Stimulated activated memory B cell treated with anti-CD40 and anti-IgM and Interleukin-4, amounts not matched to agents 10 μg/mL and 1 μg/mL and 100 μg/mL, for 72 hours (primary cell): ENCODE results near the gene ARHGEF28.

Experiments used
- ATAC-seq: fragments of 150-1000 bp; cut with Tn5 transposase; 2 replicates; pipeline ENCODE4 v1.10.0; 2021
- H3K27ac Mint-ChIP-seq: one replicate; pipeline ENCODE4 v1.8.0; 2022; ENCODE audit warnings: mild to moderate bottlenecking, mixed read lengths
- H3K27me3 Mint-ChIP-seq: one replicate; pipeline ENCODE4 v1.8.0; 2022; ENCODE audit warnings: mixed read lengths
- H3K36me3 Mint-ChIP-seq: one replicate; pipeline ENCODE4 v1.8.0; 2022; ENCODE audit warnings: mixed read lengths
- H3K4me1 Mint-ChIP-seq: one replicate; pipeline ENCODE4 v1.8.0; 2022; ENCODE audit warnings: mixed read lengths
- H3K4me3 Mint-ChIP-seq: one replicate; pipeline ENCODE4 v1.8.0; 2022; ENCODE audit warnings: mild to moderate bottlenecking, moderate library complexity, mixed read lengths
- H3K9me3 Mint-ChIP-seq: one replicate; pipeline ENCODE4 v1.8.0; 2022; ENCODE audit warnings: mixed read lengths

ARHGEF28 gene

DNA sequence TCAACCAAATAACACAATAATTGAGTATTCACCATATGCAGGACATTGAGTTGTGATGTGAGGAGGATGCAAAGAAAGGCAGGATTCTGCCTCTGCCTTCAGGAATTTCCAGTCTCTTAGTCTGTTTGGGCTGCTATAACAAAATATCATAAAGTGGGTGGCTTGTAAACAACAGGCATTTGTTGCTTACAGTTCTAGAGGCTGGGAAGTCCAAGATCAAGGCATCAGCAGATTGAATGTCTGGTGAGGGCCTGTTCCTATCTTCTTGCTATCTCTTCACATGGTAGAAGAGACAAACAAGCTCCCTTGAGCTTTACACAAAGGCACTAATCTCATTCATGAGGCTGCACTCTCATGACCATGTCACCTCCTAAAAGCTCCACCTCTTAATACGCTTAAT is 360.7 kb downstream of the ARHGEF28 start:
- ATAC-seq: no peak
- Mint-ChIP-seq H3K9me3 (no peaks in the 10 kb centered on the region), H3K27ac (no peak overlapping the region), H3K36me3 (no peaks in the 10 kb centered on the region), H3K27me3 (peaks cover 19% of the 10 kb centered on the region), H3K4me1 (no peaks in the 10 kb centered on the region), H3K4me3 (no peak overlapping the region)

DNA sequence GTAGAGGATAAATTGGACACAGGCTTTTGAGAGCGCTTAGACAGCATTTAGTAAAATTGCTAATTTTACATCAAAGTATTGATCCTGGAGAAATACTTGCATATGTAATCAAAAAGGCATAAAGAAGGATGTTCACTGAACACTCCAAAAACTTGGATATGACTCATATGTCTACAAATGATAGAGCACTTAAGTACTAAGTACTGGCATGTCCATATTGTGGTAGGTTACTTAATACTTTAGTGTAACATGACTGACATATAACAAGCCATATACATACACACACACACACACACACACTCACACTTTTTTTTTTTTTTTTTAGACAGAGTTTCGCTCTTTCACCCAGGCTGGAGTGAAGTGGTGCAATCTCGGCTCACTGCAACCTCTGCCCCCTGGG is 361.9 kb downstream of the ARHGEF28 start:
- no peaks in the 10 kb centered on the region for H3K9me3 Mint-ChIP-seq
- no peaks in the 10 kb centered on the region for H3K36me3 Mint-ChIP-seq
- no peak for ATAC-seq
- no peak overlapping the region for H3K27ac Mint-ChIP-seq
- peaks cover 29% of the 10 kb centered on the region for H3K27me3 Mint-ChIP-seq
- no peaks in the 10 kb centered on the region for H3K4me1 Mint-ChIP-seq
- H3K4me3 Mint-ChIP-seq: no peak overlapping the region

DNA sequence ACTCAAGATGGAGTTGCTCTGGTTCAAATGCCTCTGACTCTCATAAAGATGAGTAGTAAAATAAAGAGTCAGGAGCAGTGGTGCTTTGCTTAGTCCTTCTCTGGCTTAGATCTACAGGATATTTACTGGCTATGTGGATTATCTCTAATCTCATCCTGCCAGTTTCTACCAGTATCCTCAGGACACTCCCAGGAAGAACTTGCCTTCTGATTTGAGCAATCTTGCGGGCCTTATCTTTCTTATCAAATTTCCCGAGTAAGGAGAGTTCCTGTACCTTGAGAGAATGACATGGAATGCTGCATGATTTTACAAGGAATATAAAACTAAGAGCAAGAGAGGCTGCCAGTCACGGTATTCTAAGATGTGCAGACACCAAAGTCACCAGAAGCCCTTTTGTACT is 364.0 kb downstream of the ARHGEF28 start:
- Mint-ChIP-seq H3K4me1 (no peaks in the 10 kb centered on the region), H3K27ac (no peak overlapping the region), H3K27me3 (peaks cover 31% of the 10 kb centered on the region), H3K4me3 (no peak overlapping the region), H3K9me3 (peaks cover 7% of the 10 kb centered on the region), H3K36me3 (no peaks in the 10 kb centered on the region)
- no peak for ATAC-seq
